NCI-H446 (cell line): Measurements from ENCODE around the gene VPS54.
A peak's percentile ranks its signal among the peaks of the same experiment; 100 is the strongest.

Experiments used
- DNase-seq, 2 experiments: peaks; one replicate each; lab custom pipeline; 2025; lab: John Stamatoyannopoulos, UW

Gene VPS54

GRCh38 chr2:63898839-63899238 is 120.4 kb downstream of the VPS54 start:
- DNase-seq, result no peak

- no peak for DNase-seq
Measured at GRCh38 chr2:63894167-63894566, 125.1 kb downstream of the VPS54 start.

- no peak for DNase-seq
Measured at GRCh38 chr2:63893163-63893562, 126.1 kb downstream of the VPS54 start.

- no peak for DNase-seq
Measured at GRCh38 chr2:63891488-63892030, 127.7 kb downstream of the VPS54 start.

GRCh38 chr2:63890678-63891077 is 128.6 kb downstream of the VPS54 start:
- DNase-seq, result no peak

- DNase-seq, result peak; percentile 30 to 53
Measured at GRCh38 chr2:63888490-63889402, 130.5 kb downstream of the VPS54 start.

- DNase-seq, result no peak
Measured at GRCh38 chr2:63888053-63888452, 131.2 kb downstream of the VPS54 start.

GRCh38 chr2:63886445-63886844 is 132.8 kb downstream of the VPS54 start:
- DNase-seq, result no peak

- no peak for DNase-seq
Measured at GRCh38 chr2:63882395-63883105, 136.7 kb downstream of the VPS54 start.

- DNase-seq, result no peak
Measured at GRCh38 chr2:63881205-63881604, 138.0 kb downstream of the VPS54 start.

- no peak for DNase-seq
Measured at GRCh38 chr2:63880625-63881024, 138.6 kb downstream of the VPS54 start.

GRCh38 chr2:63879876-63880433 is 139.3 kb downstream of the VPS54 start:
- DNase-seq, result no peak

GRCh38 chr2:63878486-63878885 is 140.7 kb downstream of the VPS54 start:
- DNase-seq, result no peak

GRCh38 chr2:63876311-63876710 is 142.9 kb downstream of the VPS54 start:
- DNase-seq, result no peak

GRCh38 chr2:63875559-63876245 is 143.5 kb downstream of the VPS54 start:
- no peak for DNase-seq

- DNase-seq, result peak in 1 of 2 experiments; percentile 29
Measured at GRCh38 chr2:63875131-63875527, 144.1 kb downstream of the VPS54 start.

GRCh38 chr2:63874204-63875130 is 144.8 kb downstream of the VPS54 start:
- DNase-seq, result no peak

GRCh38 chr2:63872571-63873328 is 146.5 kb downstream of the VPS54 start:
- DNase-seq, result no peak

GRCh38 chr2:63871864-63872263 is 147.4 kb downstream of the VPS54 start:
- no peak for DNase-seq

- no peak for DNase-seq
Measured at GRCh38 chr2:63870679-63871078, 148.5 kb downstream of the VPS54 start.
